Heart left ventricle (tissue), 13 donors: Measurements from ENCODE around the gene HIKESHI.

ENCODE experiments used
- CTCF ChIP-seq, 12 donors: fragments of 200-600 bp; sonication (generic) in 4 of 12; IDR thresholded peaks; one replicate each; pipeline versions ENCODE4 v1.5.0 to v1.8.0; 2018 to 2022; ENCODE audit warnings: antibody characterized with exemption in 12 of 12, mild to moderate bottlenecking in 5 of 12
- POLR2A ChIP-seq, 2 donors: fragments of 450-650 bp; IDR thresholded peaks; one replicate each; pipeline ENCODE4 v1.6.1; 2017; ENCODE audit warnings: antibody characterized with exemption in 2 of 2, mild to moderate bottlenecking in 2 of 2, moderate library complexity in 2 of 2
- donor health status: ischemic (EF 13 %, LVEDD 7.1; RV severe dilation, severe dysfunction).
- donor health status: DM: no; HTN: yes; CAD: no.
- donor health status: DM: no; HTN: no; CAD: no.
- donor health status: ischemic (EF 25% LVEDD 6.9; RV normal size, moderate dysfunction).
- donor health status: ischemic (EF 25% LVEDD 5.7; RV mildly dilated, moderate dysfunction).
- donor health status: ischemic (EF 35%, LVEDD 5.7; RV mildly dilated, moderate dysfunction).
- donor health status: nonischemic (EF 11% LVEDD 7.7; RV severe dilation, severe dysfunction).
- donor health status: DM: yes; HTN: yes; CAD: no.
- donor health status: PGD.
- donor health status: ischemic (EF 29% LVEDD 5.4; RV normal size, mild dysfunction).
- donor health status: nonischemic (EF 23%, LVEDD 6.1; RV moderate dilation, normal function).

GRCh38 chr11:86301742-86302091 lies 323 bp upstream of the HIKESHI start:
- TF ChIP-seq POLR2A (IDR thresholded peaks at IDR 0.05) (no peak), CTCF (IDR thresholded peaks at IDR 0.05) (no peak)
